ENCODE results near the gene BEAN1.

Gene BEAN1

DNA sequence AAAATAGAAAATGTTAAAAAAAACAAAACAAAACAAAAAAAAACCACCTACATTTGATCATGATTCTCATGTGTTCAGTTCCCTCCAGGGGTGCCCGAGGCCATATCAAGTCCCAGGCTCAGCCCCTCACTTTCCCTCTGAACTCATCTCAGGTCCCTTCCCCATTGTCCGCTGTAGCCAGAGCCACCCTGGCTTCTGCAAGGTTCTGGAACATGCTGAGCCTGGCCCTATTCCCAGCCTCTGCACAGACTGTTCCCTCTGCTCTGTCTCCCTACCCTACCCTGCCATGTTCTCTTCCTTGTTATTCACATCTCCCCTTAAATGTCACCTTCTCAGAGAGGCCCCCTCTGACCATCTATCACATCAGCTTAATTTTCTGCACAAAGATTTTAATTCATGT lies 75.9 kb downstream of the BEAN1 start:
- Histone ChIP-seq H3K9me3 (no peaks in the 10 kb centered on the region), H3K4me3 (ENCODE audit: low read depth, low read length) (no peak overlapping the region), H3K27me3 (no peaks in the 10 kb centered on the region), H3K4me1 (no peaks in the 10 kb centered on the region), H3K36me3 (no peaks in the 10 kb centered on the region)
- TF ChIP-seq, protein P1, sequence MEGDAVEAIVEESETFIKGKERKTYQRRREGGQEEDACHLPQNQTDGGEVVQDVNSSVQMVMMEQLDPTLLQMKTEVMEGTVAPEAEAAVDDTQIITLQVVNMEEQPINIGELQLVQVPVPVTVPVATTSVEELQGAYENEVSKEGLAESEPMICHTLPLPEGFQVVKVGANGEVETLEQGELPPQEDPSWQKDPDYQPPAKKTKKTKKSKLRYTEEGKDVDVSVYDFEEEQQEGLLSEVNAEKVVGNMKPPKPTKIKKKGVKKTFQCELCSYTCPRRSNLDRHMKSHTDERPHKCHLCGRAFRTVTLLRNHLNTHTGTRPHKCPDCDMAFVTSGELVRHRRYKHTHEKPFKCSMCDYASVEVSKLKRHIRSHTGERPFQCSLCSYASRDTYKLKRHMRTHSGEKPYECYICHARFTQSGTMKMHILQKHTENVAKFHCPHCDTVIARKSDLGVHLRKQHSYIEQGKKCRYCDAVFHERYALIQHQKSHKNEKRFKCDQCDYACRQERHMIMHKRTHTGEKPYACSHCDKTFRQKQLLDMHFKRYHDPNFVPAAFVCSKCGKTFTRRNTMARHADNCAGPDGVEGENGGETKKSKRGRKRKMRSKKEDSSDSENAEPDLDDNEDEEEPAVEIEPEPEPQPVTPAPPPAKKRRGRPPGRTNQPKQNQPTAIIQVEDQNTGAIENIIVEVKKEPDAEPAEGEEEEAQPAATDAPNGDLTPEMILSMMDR (IDR thresholded peaks at IDR 0.05; ENCODE audit: low read depth, low read length), result no peak
- DNase-seq, result no peak

DNA sequence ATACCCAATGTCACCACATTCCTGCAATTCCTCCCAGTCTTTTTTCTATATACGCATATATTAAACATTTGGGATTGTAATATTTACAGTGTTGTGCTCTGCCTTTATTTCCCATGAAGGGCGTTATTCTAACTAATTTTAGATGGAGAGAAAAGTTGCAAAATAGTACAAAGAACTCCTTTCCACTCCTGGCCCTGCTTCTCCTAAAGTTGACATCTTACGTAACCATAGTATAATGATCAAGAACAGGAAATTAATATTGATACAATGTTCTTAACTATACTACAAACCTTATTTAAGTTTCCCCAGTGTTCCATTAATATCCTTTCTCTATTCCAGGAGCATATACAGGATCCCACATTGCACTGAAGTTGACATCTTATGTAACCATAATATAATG lies 76.5 kb downstream of the BEAN1 start:
- DNase-seq, result no peak
- H3K27me3 ChIP-seq, result no peaks in the 10 kb centered on the region
- H3K9me3 ChIP-seq, result no peaks in the 10 kb centered on the region
- TF ChIP-seq, protein P1 (IDR thresholded peaks at IDR 0.05; ENCODE audit: low read depth, low read length), result no peak
- H3K4me3 ChIP-seq (ENCODE audit: low read depth, low read length), result no peak overlapping the region
- H3K36me3 ChIP-seq, result no peaks in the 10 kb centered on the region
- H3K4me1 ChIP-seq, result no peaks in the 10 kb centered on the region

DNA sequence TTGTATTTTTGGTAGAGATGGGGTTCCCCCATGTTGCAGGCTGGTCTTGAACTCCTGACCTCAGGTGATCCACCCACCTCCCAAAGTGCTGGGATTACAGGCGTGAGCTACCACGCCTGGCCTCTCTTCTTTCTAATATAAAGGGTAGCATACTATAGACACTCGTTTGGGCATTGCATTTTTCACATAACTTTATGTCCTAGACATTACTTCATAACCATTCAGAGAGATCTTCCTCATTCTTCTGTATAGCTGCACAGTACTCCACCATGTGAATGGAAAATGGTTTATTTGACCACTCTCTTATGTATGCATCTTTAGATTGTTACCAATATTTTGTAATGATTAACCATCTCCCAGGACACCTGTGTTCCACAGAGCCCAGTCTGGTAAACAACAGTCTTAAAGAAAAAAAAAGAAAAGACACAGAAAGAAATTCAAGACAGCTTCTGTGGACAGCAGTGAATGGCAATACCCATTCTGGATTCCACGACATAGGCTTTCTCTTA lies 80.7 kb downstream of the BEAN1 start:
- H3K4me3 ChIP-seq (ENCODE audit: low read depth, low read length), result no peak overlapping the region
- no peaks in the 10 kb centered on the region for H3K9me3 ChIP-seq
- H3K36me3 ChIP-seq, result no peaks in the 10 kb centered on the region
- TF ChIP-seq, protein P1 (IDR thresholded peaks at IDR 0.05; ENCODE audit: low read depth, low read length), result no peak
- DNase-seq, result no peak
- H3K27me3 ChIP-seq, result no peaks in the 10 kb centered on the region
- H3K4me1 ChIP-seq, result peaks cover 9% of the 10 kb centered on the region

DNA sequence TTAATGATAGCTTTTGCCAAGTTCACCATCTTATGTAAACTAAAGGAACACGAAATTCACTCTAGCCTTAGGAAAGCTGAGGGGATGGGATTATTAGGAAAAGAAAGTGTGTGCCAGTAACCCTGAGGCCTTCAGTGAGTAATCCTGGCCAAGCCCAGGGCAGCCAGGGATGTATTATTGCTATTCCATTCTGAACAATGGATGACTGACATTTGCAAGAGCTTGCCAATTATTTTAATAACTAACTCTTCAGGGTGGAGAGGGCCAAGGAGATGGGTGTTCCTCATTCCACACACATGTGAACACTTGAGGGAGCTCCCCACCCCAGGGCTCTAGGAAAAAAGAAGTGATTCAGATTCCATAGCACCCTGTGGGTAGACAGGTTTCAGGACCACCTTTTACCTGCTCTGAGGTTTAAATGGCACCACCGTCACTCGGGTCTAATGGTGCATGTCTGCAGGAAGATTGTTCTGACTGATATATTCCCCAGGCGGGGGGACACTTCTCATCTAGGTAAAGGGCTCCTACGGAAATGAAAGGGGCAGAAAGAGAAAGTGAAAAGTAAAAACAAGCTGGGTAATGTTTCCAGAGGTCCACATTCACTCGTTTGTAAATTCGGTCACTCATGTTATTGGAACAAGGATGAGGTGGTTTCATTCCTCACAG lies 81.3 kb downstream of the BEAN1 start:
- TF ChIP-seq, protein P1 (IDR thresholded peaks at IDR 0.05; ENCODE audit: low read depth, low read length), result no peak
- Histone ChIP-seq H3K9me3 (no peaks in the 10 kb centered on the region), H3K4me1 (peaks cover 9% of the 10 kb centered on the region), H3K27me3 (no peaks in the 10 kb centered on the region), H3K4me3 (ENCODE audit: low read depth, low read length) (no peak overlapping the region), H3K36me3 (no peaks in the 10 kb centered on the region)
- no peak for DNase-seq

DNA sequence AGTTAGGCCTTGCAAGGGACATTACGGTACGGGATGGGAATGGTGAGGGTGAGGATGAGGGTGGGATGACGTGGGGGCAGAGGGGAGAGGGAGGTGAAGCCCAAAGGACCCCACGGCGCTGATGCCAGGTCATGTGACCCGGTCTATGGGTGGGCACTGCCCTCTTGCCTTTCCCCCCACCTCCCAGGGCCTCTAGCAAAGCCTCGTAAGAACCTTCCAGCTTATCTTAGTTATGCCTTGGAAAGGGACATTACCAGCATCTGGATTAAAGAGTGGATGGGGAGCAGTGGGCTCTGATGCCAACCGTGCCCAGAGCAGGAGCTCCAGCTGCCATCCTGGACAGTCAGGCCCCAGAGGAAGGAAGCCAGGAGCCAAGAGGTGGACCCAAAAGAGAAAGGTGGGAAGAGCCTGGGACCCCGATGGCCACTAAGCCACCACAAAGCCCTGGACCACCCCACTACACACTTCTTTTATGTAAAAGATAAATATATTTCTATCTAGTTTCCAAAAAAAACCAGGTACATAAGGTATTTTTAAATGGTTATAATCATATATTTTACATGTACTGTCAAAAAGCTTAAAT lies 81.9 kb downstream of the BEAN1 start:
- no peak for DNase-seq
- Histone ChIP-seq H3K9me3 (no peaks in the 10 kb centered on the region), H3K4me1 (peaks cover 9% of the 10 kb centered on the region), H3K4me3 (ENCODE audit: low read depth, low read length) (no peak overlapping the region), H3K36me3 (no peaks in the 10 kb centered on the region), H3K27me3 (no peaks in the 10 kb centered on the region)
- TF ChIP-seq, protein P1 (IDR thresholded peaks at IDR 0.05; ENCODE audit: low read depth, low read length), result no peak

DNA sequence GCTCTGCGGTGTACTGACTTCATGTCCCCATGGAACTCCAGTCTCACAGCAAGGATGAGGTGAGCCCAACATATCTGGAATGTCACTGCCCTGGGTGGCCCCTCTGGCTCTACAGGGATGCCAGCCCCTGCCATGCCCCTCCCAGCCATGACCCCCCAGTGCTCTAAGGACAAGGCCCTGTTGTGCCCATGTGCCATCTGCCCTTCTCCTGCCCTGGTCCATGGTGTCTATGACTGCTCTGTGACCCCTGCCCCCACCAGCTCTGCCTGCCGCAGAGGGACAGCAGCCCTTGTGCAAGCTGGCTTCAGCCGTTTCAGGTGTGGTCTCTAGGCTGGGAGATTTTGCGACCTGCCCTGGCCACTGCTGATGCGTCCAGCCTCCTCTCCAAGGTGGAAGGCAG lies 82.5 kb downstream of the BEAN1 start:
- Histone ChIP-seq H3K9me3 (no peaks in the 10 kb centered on the region), H3K27me3 (no peaks in the 10 kb centered on the region), H3K4me3 (ENCODE audit: low read depth, low read length) (no peak overlapping the region), H3K36me3 (no peaks in the 10 kb centered on the region), H3K4me1 (peaks cover 9% of the 10 kb centered on the region)
- TF ChIP-seq, protein P1 (IDR thresholded peaks at IDR 0.05; ENCODE audit: low read depth, low read length), result no peak
- no peak for DNase-seq
